PC-3 (cell line): ENCODE results near the gene MANBA. TPM values are rescaled to one million over a fixed set of nuclear protein-coding genes. Genes with fewer than 3 reads are reported as not detected.

Experiments used
- ATAC-seq: fragments of 200-7000 bp; cut with Tn5 transposase; 2 replicates; pipeline ENCODE4 v1.9.1; 2020; ENCODE audit warnings: mild to moderate bottlenecking, moderate library complexity
- BruUV-seq: library from RNA; stranded (reverse); fragments of 400-500 nt; replicated peaks from 2 replicates; lab custom pipeline; 2021; lab: Mats Ljungman, UMichigan
- CTCF ChIA-PET: fragments of 300-600 bp; sonication (Branson Sonifier 250); formaldehyde crosslinking; loops from one replicate; lab custom pipeline; 2022; ENCODE audit warnings: antibody characterized with exemption; lab: Charles Lee
- POLR2A ChIA-PET: fragments of 300-600 bp; sonication (Branson Sonifier 250); formaldehyde crosslinking; loops from one replicate; lab custom pipeline; 2022; ENCODE audit warnings: antibody characterized with exemption; ENCODE audit not compliant: unreplicated experiment; lab: Charles Lee
- DNase-seq: peaks from one replicate; pipeline ENCODE4 v3.0.0-alpha.2; 2015
- H2AFZ ChIP-seq: fragments of 300-600 bp; sonication (generic); 2 replicates; pipeline ENCODE4 v1.6.0; 2016; ENCODE audit warnings: antibody characterized with exemption, low read length
- H3F3A ChIP-seq: fragments of 300-600 bp; sonication (generic); one replicate; pipeline ENCODE4 v1.6.0; 2017; ENCODE audit warnings: antibody characterized with exemption, low read length, control low read depth, mild to moderate bottlenecking; ENCODE audit not compliant: unreplicated experiment
- H3K27ac ChIP-seq: fragments of 300-600 bp; sonication (generic); 2 replicates; pipeline ENCODE4 v1.5.1; 2016; ENCODE audit warnings: mild to moderate bottlenecking, low read length
- H3K27me3 ChIP-seq: fragments of 300-600 bp; sonication (generic); 2 replicates; pipeline ENCODE4 v1.6.1; 2016; ENCODE audit warnings: low read length, mixed read lengths
- H3K36me3 ChIP-seq: fragments of 300-600 bp; sonication (generic); 2 replicates; pipeline ENCODE4 v1.6.1; 2016; ENCODE audit warnings: low read depth, mixed run types, low read length, mixed read lengths
- H3K4me1 ChIP-seq: fragments of 300-600 bp; sonication (generic); 2 replicates; pipeline ENCODE4 v1.5.1; 2016; ENCODE audit warnings: low read length; ENCODE audit not compliant: insufficient read depth
- H3K4me2 ChIP-seq: fragments of 300-600 bp; sonication (generic); 2 replicates; pipeline ENCODE4 v1.6.0; 2016; ENCODE audit warnings: low read length
- H3K4me3 ChIP-seq: fragments of 300-600 bp; sonication (generic); 2 replicates; pipeline ENCODE4 v1.5.1; 2016; ENCODE audit warnings: mild to moderate bottlenecking, low read length, mixed read lengths
- H3K79me2 ChIP-seq: fragments of 300-600 bp; sonication (generic); 2 replicates; pipeline ENCODE4 v1.6.1; 2017; ENCODE audit warnings: low read length, mixed read lengths
- H3K9ac ChIP-seq: fragments of 300-600 bp; sonication (generic); 2 replicates; pipeline ENCODE4 v1.6.0; 2016; ENCODE audit warnings: mild to moderate bottlenecking, low read length
- H3K9me2 ChIP-seq: fragments of 300-600 bp; sonication (generic); replicated peaks from 2 replicates; pipeline ENCODE4 v1.6.1; 2016; ENCODE audit warnings: mixed run types, low read length, mixed read lengths
- H3K9me3 ChIP-seq: fragments of 300-600 bp; sonication (generic); 2 replicates; pipeline ENCODE4 v1.6.1; 2016; ENCODE audit warnings: low read length, mixed read lengths
- H4K20me1 ChIP-seq: fragments of 300-600 bp; sonication (generic); 2 replicates; pipeline ENCODE4 v1.6.1; 2016; ENCODE audit warnings: low read length, mixed read lengths
- EZH2 ChIP-seq: fragments of 300-600 bp; sonication (generic); IDR thresholded peaks from one replicate; pipeline ENCODE4 v1.6.1; 2017; ENCODE audit warnings: antibody characterized with exemption, mild to moderate bottlenecking, low read length; ENCODE audit not compliant: unreplicated experiment
- EZH2phosphoT487 ChIP-seq: fragments of 300-600 bp; sonication (generic); IDR thresholded peaks from 2 replicates; pipeline ENCODE4 v1.6.1; 2018; ENCODE audit warnings: mild to moderate bottlenecking, antibody characterized with exemption, low read length, borderline replicate concordance
- intact Hi-C: fragments of 100-400 bp; cut with micrococcal nuclease; formaldehyde crosslinking; loops from 2 replicates; pipeline ENCODE4 v1.9.0; 2023
- total RNA-seq: library from RNA; depleted of rRNA; stranded (reverse); fragments of >200 nt; gene quantifications from 2 replicates; pipeline ENCODE4 v1.2.3, GENCODE V29; 2014
- TF ChIP-seq, protein P1 (sequence below): fragments of 300-600 bp; sonication (generic); conservative IDR thresholded peaks from 2 replicates; pipeline ENCODE4 v1.5.1; 2017; ENCODE audit warnings: antibody characterized with exemption, low read depth, mild to moderate bottlenecking, low read length

The MANBA gene
- total RNA-seq, 1 experiment from 2014 or later: 20.9 TPM

DNA sequence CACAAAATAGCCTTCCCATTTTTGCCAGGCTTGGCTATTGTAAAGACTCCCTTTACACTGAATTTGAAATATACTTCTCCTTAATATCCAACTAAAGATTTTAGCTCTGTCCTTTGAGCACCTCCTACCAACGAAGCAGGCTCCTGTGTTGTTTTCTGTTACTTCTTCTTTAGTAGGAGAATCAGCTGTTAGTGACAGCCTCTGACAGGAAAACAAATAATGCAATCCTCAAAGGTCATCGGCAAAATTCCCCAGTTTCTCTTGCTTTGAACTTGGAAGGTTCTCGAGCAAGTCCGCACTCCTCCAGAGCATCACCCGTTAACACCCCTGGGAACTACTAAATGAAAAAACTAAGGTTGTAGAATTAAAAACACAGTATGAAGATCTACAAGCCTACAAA is 66.9 kb downstream of the MANBA start:
- POLR2A ChIA-PET: no interaction called here
- Histone ChIP-seq H3K4me3 (no peak overlapping the region), H3K27me3 (no peaks in the 10 kb centered on the region), H3F3A (no peaks in the 10 kb centered on the region), H3K79me2 (no peaks in the 10 kb centered on the region), H3K4me1 (peaks cover 34% of the 10 kb centered on the region), H3K36me3 (no peaks in the 10 kb centered on the region), H2AFZ (no peak overlapping the region), H3K27ac (peak overlapping the region; percentile 54), H3K4me2 (peak overlapping the region; percentile 49), H4K20me1 (no peaks in the 10 kb centered on the region), H3K9ac (no peak overlapping the region), H3K9me3 (no peaks in the 10 kb centered on the region), H3K9me2 (no peaks in the 10 kb centered on the region)
- no TSS peak for BruUV-seq
- DNase-seq: no peak
- intact Hi-C loops: no loop called here
- CTCF ChIA-PET: no interaction called here
- TF ChIP-seq EZH2phosphoT487 (no peak), EZH2 (no peak)
- TF ChIP-seq, protein P1, sequence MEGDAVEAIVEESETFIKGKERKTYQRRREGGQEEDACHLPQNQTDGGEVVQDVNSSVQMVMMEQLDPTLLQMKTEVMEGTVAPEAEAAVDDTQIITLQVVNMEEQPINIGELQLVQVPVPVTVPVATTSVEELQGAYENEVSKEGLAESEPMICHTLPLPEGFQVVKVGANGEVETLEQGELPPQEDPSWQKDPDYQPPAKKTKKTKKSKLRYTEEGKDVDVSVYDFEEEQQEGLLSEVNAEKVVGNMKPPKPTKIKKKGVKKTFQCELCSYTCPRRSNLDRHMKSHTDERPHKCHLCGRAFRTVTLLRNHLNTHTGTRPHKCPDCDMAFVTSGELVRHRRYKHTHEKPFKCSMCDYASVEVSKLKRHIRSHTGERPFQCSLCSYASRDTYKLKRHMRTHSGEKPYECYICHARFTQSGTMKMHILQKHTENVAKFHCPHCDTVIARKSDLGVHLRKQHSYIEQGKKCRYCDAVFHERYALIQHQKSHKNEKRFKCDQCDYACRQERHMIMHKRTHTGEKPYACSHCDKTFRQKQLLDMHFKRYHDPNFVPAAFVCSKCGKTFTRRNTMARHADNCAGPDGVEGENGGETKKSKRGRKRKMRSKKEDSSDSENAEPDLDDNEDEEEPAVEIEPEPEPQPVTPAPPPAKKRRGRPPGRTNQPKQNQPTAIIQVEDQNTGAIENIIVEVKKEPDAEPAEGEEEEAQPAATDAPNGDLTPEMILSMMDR: no peak
- no peak for ATAC-seq

DNA sequence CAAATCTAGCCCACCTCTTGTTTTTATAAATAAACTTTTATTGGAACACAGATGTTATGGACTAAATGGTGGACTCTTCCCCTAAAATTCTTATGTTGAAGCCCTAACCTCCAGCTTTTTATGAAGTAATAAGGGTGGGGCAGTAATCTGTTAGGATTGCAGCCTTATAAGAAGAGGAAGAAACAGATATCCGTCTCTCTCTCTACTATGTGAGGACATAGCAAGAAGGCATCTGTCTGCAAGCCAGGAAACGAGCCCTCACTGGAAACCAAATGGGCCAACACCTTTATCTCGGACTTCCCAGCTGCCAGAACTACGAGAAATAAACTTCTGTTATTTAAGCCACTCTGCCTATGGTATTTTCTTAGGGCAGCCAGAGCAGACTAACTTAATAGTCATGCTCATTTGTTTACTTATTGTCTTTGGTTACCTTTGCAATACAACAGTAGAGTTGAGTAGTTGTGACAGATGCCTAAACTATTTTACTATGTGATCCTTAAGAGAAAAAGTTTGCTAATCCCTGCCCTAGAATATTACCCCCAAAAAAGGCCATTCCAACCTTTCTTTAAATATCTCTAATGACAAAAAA is 67.4 kb downstream of the MANBA start:
- DNase-seq: peak; percentile 72

DNA sequence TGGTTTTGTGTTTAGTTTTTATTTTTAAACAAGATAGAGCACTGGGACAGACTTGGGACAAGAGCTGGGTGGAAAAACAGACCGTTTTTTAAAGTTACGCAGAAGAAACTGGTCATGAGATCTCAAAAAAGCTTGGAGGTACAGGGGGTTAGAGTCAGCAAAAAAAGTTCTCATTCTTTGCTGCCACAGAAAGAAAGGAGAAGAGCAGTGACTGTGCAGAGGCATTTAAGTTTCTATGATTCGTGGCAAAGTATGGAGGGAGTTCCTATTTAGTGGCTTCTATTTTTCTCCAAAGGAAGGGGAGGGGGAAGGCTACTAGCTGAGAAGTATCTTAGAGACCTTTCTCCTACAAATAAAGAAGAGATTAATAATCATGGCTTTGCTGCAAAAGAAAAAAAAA is 68.3 kb downstream of the MANBA start:
- H3K27me3 ChIP-seq: no peaks in the 10 kb centered on the region
- no peaks in the 10 kb centered on the region for H3F3A ChIP-seq
- no peaks in the 10 kb centered on the region for H3K9me2 ChIP-seq
- no peak for DNase-seq
- H4K20me1 ChIP-seq: no peaks in the 10 kb centered on the region
- intact Hi-C loops: no loop called here
- TF ChIP-seq, protein P1: no peak
- TF ChIP-seq EZH2 (no peak), EZH2phosphoT487 (no peak)
- no peaks in the 10 kb centered on the region for H3K36me3 ChIP-seq
- H3K9me3 ChIP-seq: no peaks in the 10 kb centered on the region
- CTCF ChIA-PET: no interaction called here
- ATAC-seq: no peak
- POLR2A ChIA-PET: no interaction called here
- no peaks in the 10 kb centered on the region for H3K79me2 ChIP-seq
- H3K4me1 ChIP-seq: peaks cover 46% of the 10 kb centered on the region
- H3K4me3 ChIP-seq: no peak overlapping the region
- H3K9ac ChIP-seq: no peak overlapping the region
- no peak overlapping the region for H3K27ac ChIP-seq
- H2AFZ ChIP-seq: no peak overlapping the region
- no TSS peak for BruUV-seq
- H3K4me2 ChIP-seq: no peak overlapping the region

More for the DNA sequence above, 67.4 kb downstream of the MANBA start:
- TF ChIP-seq, protein P1: no peak
- TF ChIP-seq EZH2phosphoT487 (no peak), EZH2 (no peak)
- ChIA-PET CTCF (no interaction called here), POLR2A (no interaction called here)
- intact Hi-C loops: no loop called here
- Histone ChIP-seq H3K4me1 (peaks cover 37% of the 10 kb centered on the region), H3K9me3 (no peaks in the 10 kb centered on the region), H3K27ac (peak overlapping the region; percentile 54), H3F3A (no peaks in the 10 kb centered on the region), H3K9me2 (no peaks in the 10 kb centered on the region), H2AFZ (peak overlapping the region; percentile 22; the same call in 1 of the 2 replicates), H3K36me3 (no peaks in the 10 kb centered on the region), H3K9ac (no peak overlapping the region), H3K27me3 (no peaks in the 10 kb centered on the region), H3K4me3 (no peak overlapping the region; the same call in 1 of the 2 replicates), H3K4me2 (peak overlapping the region; percentile 54), H3K79me2 (no peaks in the 10 kb centered on the region), H4K20me1 (no peaks in the 10 kb centered on the region)
- peak; percentile 95 for ATAC-seq
- BruUV-seq: TSS peak; percentile 17
